NT2/D1 (cell line): ENCODE data around the gene ANKRD28.

Experiments
- YY1 ChIP-seq: IDR thresholded peaks from 2 replicates; pipeline ENCODE4 v1.6.1; 2011; ENCODE audit not compliant: insufficient read length, insufficient read depth
- ZNF274 ChIP-seq: IDR thresholded peaks from 2 replicates; pipeline ENCODE4 v1.6.1; 2011; ENCODE audit warnings: mild to moderate bottlenecking, low read depth, low read length

GRCh38 chr3:15731024-15731423 lies 66.8 kb downstream of the ANKRD28 start:
- no peak for TF ChIP-seq ZNF274
- TF ChIP-seq YY1: no peak
